NK-92 (cell line): Measurements from ENCODE around the gene QSOX2.

Experiments used
- DNase-seq: peaks from one replicate; lab custom pipeline; 2025; ENCODE audit not compliant: unreplicated experiment; lab: John Stamatoyannopoulos, UW

QSOX2 gene

DNA sequence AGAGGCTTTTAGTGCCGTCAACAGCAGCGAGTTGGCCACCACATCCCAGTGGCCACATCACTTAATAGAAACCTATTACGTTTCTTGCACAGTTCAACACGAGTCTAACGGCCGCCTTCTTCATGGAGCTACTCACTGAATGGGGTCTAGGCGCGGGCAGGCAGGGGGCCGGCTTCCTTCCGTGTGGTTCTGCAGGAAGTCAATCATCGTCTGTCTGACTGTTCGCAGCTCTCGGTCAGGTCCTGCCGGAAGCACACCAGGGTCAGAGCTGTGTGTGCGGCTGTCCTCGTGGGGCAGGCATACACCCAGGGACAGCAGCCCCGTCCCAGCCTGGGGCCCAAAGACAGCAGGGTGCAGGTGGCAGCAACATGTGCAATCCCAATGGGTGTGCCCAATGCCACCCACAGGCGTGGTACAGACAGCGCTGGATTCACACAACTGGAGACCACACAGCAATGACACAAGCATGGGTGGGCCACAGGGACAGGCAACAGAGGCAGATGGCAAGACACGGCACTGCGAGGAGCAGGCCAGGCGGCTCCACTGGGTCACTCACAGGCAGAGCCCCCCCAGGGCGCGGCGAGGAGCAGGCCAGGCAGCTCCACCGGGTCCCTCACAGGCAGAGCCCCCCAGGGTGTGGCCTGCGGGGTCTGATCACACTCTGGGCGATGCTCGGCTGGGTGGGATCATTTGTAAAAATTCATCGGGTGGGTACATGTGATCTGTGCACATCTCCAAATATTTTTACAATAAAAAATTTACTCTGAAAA lies 21.6 kb downstream of the QSOX2 start:
- DNase-seq: no peak

- no peak for DNase-seq
Observed at GRCh38 chr9:136222906-136223285, 22.7 kb downstream of the QSOX2 start.

DNA sequence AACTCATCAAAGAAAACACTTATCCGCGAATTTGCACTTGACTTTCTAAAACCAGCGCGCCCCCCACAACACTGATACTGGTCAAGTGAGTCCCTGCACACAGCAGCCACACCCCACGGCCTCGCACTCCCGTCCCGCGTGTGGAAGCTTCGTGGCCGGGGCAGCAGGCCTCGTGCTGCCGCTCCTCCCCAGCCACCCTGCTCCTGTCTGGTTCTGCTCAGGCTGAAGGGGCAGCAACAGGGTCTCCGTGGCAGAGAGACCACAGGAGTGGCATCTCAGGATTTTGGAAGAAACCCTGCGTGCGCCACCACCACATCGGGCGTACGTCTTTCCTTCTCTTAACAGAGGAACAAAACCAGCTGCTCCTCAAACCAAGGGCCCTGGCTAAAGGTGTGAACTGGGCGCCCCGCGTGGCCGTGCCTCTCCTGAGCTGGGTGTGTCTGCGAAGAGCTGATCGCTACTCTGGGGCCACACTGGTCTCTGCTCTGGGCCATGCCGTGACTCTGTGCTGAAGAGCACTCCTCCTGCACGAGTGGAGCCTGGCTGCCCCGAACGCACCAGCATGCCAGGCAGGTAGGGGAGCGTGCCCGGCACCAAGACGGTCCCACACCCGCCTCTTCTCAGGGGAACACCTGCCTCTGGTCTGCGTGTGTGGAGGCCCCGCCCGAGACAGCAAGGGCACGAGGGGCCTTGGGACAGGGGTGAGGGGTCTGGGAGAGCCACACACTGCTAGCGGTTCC lies 23.3 kb downstream of the QSOX2 start:
- DNase-seq: no peak

GRCh38 chr9:136220017-136220729 lies 25.4 kb downstream of the QSOX2 start:
- DNase-seq: no peak

DNA sequence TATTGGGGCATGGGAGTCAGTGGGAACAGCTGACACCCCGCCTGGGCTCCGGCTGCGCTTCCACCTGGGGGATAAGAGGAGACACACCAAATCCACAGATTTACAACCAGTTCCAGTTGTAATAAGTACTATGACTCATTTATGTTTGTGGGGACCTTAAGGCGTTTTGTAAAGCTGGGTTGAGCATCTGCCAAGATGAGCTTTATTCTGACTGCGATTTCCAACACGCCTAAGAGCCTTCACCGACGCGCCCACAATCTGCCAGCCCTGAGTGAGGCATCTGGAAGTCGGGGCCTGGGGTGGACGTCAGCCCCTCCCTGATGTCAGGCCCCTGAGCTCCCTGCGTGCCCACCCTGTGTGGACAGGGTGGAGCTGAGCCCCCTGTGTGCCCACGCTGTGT lies 26.3 kb downstream of the QSOX2 start:
- no peak for DNase-seq

GRCh38 chr9:136218673-136219072 lies 26.9 kb downstream of the QSOX2 start:
- no peak for DNase-seq

DNA sequence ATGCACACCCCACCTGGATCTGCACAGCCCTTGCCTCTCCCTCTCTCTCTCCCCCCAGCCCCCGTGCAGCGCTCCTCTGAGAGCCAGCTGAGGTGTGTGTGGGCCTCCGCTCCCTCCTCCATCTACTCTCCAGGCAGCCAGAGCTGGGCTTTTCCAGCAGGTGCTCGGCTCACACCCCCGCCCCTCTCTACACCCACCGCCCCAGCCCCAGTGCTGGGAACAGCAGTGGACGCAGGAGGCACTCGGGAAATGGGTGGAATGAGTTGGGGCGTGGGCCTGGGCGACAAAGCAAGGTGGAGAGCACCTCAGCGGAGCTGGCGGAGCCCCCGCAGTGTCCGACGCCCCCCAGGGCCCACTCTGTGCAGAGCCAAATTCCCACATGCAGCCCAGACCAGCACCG lies 27.3 kb downstream of the QSOX2 start:
- DNase-seq: no peak

DNA sequence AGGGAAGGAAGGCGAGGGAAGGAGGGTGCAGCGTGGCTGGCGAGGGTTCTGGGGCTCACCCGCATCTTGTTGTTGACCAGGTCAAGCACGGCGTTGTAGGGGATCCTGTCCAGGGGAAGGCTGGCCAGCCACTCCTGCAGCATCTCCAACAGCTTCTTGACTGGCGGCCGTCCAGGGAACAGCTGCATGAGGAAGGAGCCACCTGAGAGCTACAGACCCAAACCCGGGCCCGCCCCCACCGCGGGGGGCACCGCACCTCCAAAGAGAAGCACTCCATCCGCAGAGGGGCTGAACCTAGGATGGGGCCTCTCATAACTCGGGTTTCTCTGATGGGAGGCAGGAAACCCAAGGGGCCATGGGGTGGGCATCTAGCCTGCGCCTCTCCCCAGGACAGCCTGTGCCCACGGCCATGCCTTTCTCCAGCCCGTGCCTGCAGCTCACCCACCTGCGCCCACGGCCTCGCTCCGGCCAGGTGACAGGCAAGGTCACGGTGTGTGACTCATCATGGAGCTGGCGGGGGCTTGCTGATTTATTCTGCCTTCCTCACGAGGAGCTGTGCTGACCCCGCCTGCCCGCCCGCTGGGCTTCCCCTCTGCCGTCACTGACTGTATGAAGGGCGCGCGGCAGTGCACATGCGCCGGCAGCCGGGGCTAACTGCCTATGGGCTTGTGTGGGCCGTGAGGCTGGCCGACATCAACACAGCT lies 28.9 kb downstream of the QSOX2 start:
- no peak for DNase-seq

GRCh38 chr9:136213733-136214132 lies 31.9 kb downstream of the QSOX2 start:
- no peak for DNase-seq

- DNase-seq: no peak
Observed at GRCh38 chr9:136212345-136212950, 33.2 kb downstream of the QSOX2 start.

DNA sequence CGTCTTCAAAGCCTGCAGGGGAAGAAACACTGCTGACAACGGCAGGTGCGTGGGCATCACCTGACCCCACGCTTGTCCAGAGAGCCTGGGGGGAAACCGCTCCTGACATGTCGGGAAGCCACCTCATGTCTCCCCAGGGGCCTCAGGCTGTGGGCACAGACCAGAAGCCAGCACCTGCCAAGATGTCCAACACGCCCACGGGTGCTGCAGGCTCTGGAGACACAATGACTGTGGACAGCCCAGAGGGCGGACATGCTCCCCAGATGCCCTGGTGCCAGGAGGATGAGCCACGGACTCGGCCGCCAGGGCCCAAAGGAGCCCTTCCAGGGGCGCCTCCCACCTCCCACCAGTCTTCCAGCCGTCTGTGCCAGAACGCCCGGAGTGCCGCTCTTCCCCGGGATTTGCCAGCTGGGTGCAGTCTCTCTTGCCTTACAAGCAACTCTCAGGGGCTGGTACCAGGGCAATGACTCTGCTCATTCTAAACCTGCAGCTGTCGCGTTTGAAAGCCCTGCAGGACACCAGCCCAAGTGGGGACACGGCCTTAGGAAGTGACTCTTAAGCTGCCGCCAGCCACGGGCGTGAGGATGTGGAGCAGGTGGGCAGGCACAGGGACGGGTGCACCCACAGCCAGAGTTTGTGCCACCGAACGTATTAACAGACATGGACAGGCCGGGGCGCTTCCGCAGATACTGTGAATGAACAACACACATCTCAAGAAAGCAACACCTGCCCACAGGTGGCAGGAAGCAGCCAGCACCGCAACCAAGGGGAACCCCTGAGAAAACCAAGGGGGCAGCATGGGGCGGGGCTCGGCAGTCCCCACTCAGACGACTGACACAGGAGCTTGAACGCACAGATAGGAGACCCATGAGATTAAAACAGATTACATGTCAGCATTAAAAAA lies 33.9 kb downstream of the QSOX2 start:
- no peak for DNase-seq

DNA sequence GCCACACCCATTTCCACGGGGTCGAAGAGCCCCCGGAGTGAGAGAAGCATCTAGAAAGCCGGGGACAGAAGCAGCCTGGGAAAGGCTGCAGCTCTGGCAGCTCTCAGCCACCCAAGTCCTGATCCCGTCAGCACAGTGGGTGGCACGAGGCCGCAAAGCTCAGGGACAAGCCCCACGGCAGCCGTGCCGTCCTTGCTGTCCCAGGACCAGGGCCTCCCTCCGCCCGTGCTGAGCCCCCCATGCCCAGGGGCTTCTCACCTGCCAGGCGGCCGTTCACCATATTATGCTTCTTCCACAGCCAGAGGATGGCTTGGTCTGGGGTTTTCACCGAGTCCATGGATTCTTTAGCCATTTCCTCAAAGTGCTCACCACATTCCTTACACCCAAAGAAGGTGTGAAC lies 34.6 kb downstream of the QSOX2 start:
- no peak for DNase-seq

- DNase-seq: no peak
Observed at GRCh38 chr9:136210276-136210675, 35.3 kb downstream of the QSOX2 start.

GRCh38 chr9:136209786-136210185 lies 35.8 kb downstream of the QSOX2 start:
- no peak for DNase-seq

GRCh38 chr9:136209232-136209631 lies 36.4 kb downstream of the QSOX2 start:
- DNase-seq: no peak

- DNase-seq: no peak
Observed at GRCh38 chr9:136208675-136209074, 36.9 kb downstream of the QSOX2 start.

DNA sequence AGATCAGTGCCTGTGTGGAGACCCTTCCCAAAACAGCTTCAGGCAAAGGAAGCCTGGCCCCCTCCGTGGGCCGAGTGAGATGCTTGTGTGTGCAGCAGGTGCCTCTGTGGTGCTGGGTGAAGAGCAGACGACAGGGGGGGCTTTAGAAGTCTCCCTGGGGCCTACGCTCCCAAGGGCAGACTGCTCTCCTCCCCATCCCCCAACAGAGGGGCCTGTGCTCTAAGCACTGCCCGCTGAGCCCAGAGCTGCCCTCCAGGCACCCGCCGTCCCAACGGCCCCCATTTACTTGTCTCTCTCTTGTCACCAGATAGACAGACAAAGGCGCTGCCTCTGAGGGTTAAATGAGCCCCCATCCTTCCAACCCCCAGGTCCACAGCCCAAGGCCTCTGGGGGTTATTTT lies 38.0 kb downstream of the QSOX2 start:
- no peak for DNase-seq

DNA sequence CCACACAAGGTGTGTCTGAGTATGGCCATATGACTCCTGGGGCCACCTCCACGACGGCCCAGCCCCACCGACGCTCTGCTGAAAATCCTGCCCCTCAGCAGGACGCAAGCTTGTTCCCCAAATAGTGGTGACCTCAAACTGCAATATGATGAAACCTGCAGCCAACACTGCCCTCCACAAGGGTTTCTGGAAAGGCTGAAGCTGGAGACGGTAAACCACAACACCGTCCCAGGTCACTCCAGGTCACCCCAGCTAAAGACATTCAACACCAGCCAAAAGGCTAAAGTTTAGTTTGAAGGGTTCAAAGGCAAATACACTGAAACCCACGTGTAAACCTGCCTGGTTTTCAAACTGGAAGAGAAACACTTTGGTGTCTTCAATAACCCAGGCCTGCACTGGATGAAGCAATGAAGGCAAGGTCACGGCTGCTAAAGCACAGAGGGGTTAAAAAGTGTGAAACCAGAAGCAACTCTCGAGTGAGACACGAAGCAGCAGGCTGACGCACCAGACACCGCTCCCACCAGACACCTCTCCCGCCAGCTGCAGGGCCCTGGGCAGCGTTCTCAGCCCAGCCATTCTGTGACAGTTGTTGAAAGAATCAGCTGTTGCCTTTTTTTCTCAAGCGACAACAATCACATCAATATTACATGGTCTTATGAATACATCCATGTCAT lies 38.9 kb downstream of the QSOX2 start:
- DNase-seq: no peak

DNA sequence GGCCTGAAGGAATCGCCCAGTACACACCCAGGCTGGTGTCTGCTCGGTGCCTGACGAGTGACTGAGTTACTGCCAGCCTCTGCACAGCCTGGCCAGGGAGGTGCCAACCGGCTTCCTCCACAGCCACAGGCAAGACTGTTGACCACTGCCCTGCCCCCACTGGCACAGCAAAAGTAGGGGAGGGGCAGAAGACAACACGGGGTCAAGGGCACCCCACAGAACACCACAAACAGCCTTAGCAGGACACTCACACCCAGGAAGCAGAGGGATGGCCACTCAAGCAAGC lies 40.0 kb downstream of the QSOX2 start:
- no peak for DNase-seq
